ENCODE data around the gene CEACAM16. TPM values are rescaled to one million over a fixed set of nuclear protein-coding genes. Genes with fewer than 3 reads are reported as not detected.
"Not testable (repeated sequence)": the region's sequence is repeated elsewhere in the genome, so short reads cannot be mapped to it uniquely, and the experiment has no call there.

Gene CEACAM16
- total RNA-seq, 1 experiment from 2014 or later, result not detected

DNA sequence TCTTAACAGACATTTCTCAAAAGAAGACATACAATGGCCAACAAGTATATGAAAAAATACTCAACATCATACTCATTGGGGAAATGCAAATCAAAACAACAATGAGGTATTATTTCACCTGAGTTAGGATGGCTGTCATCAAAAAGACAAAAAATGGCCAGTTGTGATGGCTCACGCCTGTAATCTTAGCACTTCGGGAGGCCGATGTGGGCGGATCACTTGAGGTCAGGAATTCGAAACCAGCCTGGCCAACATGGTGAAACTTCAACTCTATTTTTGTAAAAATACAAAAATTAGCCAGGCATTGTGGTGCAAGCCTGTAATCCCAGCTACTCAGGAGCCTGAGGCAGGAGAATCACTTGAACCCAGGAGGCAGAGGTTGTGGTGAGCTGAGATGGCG lies 22.0 kb downstream of the CEACAM16 start:
- POLR2A ChIA-PET (ENCODE audit: unreplicated experiment), result interaction anchor here (0.6 kb wide), 2 partner anchors 29 to 50 kb away, joined by 6 to 26 read pairs; no protein-coding TSS in a partner anchor
- H3K4me1 ChIP-seq (replicated peaks; ENCODE audit: insufficient read depth), result peaks cover 80% of the 10 kb centered on the region
- no peaks in the 10 kb centered on the region for H4K20me1 ChIP-seq (ENCODE audit: insufficient read depth)
- BruUV-seq (replicated peaks), result no TSS peak
- TF ChIP-seq EZH2 (IDR thresholded peaks at IDR 0.05; ENCODE audit: low read depth) (no peak), CTCF (conservative IDR thresholded peaks at IDR 0.05) (no peak)
- no peak overlapping the region for H2AFZ ChIP-seq
- intact Hi-C loops (cut with micrococcal nuclease; ENCODE audit: unreplicated experiment), result no loop called here
- no peaks in the 10 kb centered on the region for H3K36me3 ChIP-seq (ENCODE audit: low read depth)
- H3K9me2 ChIP-seq (ENCODE audit: insufficient read depth), result no peaks in the 10 kb centered on the region
- DNase-seq, result no peak
- H3K27ac ChIP-seq, result no peak overlapping the region
- peaks cover 52% of the 10 kb centered on the region for H3F3A ChIP-seq (ENCODE audit: insufficient read depth, low read depth)
- no peaks in the 10 kb centered on the region for H3K27me3 ChIP-seq (ENCODE audit: insufficient read depth, low read depth)
- H3K4me2 ChIP-seq, result no peak overlapping the region
- no peaks in the 10 kb centered on the region for H3K9me3 ChIP-seq (ENCODE audit: insufficient read depth, low read depth)
- CTCF ChIA-PET, result interaction anchor here (0.7 kb wide), 1 partner anchor 86 kb away, joined by 4 read pairs; no protein-coding TSS in a partner anchor
- H3K4me3 ChIP-seq, result no peak overlapping the region
- no peaks in the 10 kb centered on the region for H3K79me2 ChIP-seq (ENCODE audit: low read depth)

- H2AFZ ChIP-seq; H3K27me3 ChIP-seq (ENCODE audit: insufficient read depth, low read depth); DNase-seq; H3K27ac ChIP-seq; H3K9me2 ChIP-seq (ENCODE audit: insufficient read depth); H3K4me2 ChIP-seq; intact Hi-C loops (cut with micrococcal nuclease; ENCODE audit: unreplicated experiment); H3K4me3 ChIP-seq; H3K79me2 ChIP-seq (ENCODE audit: low read depth); BruUV-seq (replicated peaks); H4K20me1 ChIP-seq (ENCODE audit: insufficient read depth); H3K36me3 ChIP-seq (ENCODE audit: low read depth); H3K9me3 ChIP-seq (ENCODE audit: insufficient read depth, low read depth): not testable (repeated sequence)
- H3K4me1 ChIP-seq (replicated peaks; ENCODE audit: insufficient read depth), result peaks cover 84% of the 10 kb centered on the region
- POLR2A ChIA-PET (ENCODE audit: unreplicated experiment), result interaction anchor here (0.6 kb wide), 2 partner anchors 29 to 50 kb away, joined by 6 to 26 read pairs; no protein-coding TSS in a partner anchor
- CTCF ChIA-PET, result interaction anchor here (0.7 kb wide), 1 partner anchor 86 kb away, joined by 4 read pairs; no protein-coding TSS in a partner anchor
- H3F3A ChIP-seq (ENCODE audit: insufficient read depth, low read depth), result peaks cover 52% of the 10 kb centered on the region
These were observed 22.4 kb downstream of the CEACAM16 start for GRCh38 chr19:44721369-44721768.

- no TSS peak for BruUV-seq (replicated peaks)
- TF ChIP-seq CTCF (conservative IDR thresholded peaks at IDR 0.05), result no peak
- TF ChIP-seq EZH2 (IDR thresholded peaks at IDR 0.05; ENCODE audit: low read depth), result no peak
- Histone ChIP-seq H3K4me1 (replicated peaks; ENCODE audit: insufficient read depth) (peaks cover 81% of the 10 kb centered on the region), H3K9me2 (ENCODE audit: insufficient read depth) (no peaks in the 10 kb centered on the region), H4K20me1 (ENCODE audit: insufficient read depth) (no peaks in the 10 kb centered on the region), H3K36me3 (ENCODE audit: low read depth) (no peaks in the 10 kb centered on the region), H3K4me2 (no peak overlapping the region), H2AFZ (no peak overlapping the region), H3K79me2 (ENCODE audit: low read depth) (no peaks in the 10 kb centered on the region), H3F3A (ENCODE audit: insufficient read depth, low read depth) (peaks cover 42% of the 10 kb centered on the region), H3K27ac (no peak overlapping the region), H3K27me3 (ENCODE audit: insufficient read depth, low read depth) (no peaks in the 10 kb centered on the region), H3K4me3 (no peak overlapping the region), H3K9me3 (ENCODE audit: insufficient read depth, low read depth) (no peaks in the 10 kb centered on the region)
- DNase-seq, result no peak
- POLR2A ChIA-PET (ENCODE audit: unreplicated experiment), result interaction anchor here (0.7 kb wide), 1 partner anchor 225 kb away, joined by 5 read pairs; no protein-coding TSS in a partner anchor
- intact Hi-C loops (cut with micrococcal nuclease; ENCODE audit: unreplicated experiment), result loop anchor here (1.0 kb wide), 1 partner anchor 68 kb away; no protein-coding TSS in a partner anchor
- CTCF ChIA-PET, result interaction anchor here (0.6 to 2.8 kb wide), 7 partner anchors 31 to 444 kb away, joined by 3 to 12 read pairs (median 4); partner anchors contain the start of gene NECTIN2
These were observed 23.5 kb downstream of the CEACAM16 start for GRCh38 chr19:44722131-44723121.
